GM12865 (cell line): ENCODE data around the gene KRT2.

ENCODE experiments used
- DNase-seq: peaks from one replicate; pipeline ENCODE4 v3.0.0; 2010; ENCODE audit warnings: low read depth
- H3K4me3 ChIP-seq: 2 replicates; pipeline ENCODE4 v1.5.1; 2011; ENCODE audit warnings: mild to moderate bottlenecking, low read depth, low read length, control low read depth
- CTCF ChIP-seq: IDR thresholded peaks from 2 replicates; pipeline ENCODE4 v1.5.1; 2011; ENCODE audit warnings: low read length, control low read depth, low read depth, inconsistent platforms; ENCODE audit not compliant: insufficient read depth; ENCODE audit errors: missing control alignments

The KRT2 gene

DNA sequence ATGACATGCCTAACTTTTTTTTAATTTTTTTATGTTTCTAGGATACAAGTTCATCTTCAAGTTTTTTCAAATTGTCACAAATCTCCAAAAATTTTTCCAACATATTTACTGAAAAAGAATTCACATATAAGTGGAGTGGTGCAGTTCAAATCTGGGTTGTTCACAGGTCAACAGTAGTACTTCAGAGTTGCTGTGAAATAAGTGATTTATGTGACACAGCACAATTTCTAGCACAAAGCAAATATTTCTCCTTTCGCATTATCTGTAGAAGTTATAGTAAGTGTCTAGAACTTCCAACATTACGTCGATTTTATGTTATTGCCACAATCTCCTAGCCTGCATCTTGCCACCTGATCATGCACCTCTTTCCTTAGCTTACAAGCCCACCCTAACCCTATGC lies 9.7 kb upstream of the KRT2 start:
- TF ChIP-seq CTCF, result no peak
- no peak overlapping the region for H3K4me3 ChIP-seq
- no peak for DNase-seq

DNA sequence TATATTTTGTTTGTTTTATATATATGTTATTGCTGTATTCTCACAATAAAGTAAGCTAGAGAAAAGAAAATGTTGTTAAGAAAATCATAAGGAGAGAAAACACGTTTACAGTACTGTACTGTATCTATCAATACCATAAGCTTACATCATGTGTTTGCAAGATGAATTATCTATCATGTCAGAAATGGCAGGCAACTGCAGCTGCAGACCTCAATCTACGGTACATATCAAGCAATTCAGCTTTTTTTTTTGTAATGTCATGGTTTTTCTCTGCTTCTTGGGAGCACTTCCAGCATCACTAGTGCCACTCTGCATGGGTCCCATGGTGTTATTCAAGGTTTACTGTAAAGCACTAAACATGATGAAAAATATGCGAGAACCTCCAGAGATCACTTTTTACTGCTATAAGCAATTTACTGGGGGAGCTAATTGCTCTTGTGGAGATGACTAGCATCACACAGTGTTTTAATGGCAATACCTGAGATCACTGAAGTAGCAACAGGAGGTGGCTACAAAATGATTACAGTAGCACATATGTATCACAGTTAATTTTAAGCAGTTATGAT lies 9.0 kb upstream of the KRT2 start:
- TF ChIP-seq CTCF, result no peak
- DNase-seq, result no peak
- H3K4me3 ChIP-seq, result no peak overlapping the region

- DNase-seq, result no peak
- H3K4me3 ChIP-seq, result no peak overlapping the region
- TF ChIP-seq CTCF, result no peak
These were observed 7.9 kb upstream of the KRT2 start for GRCh38 chr12:52659951-52660350.

- H3K4me3 ChIP-seq, result no peak overlapping the region
- no peak for DNase-seq
- no peak for TF ChIP-seq CTCF
These were observed 7.4 kb upstream of the KRT2 start for GRCh38 chr12:52659395-52659794.

DNA sequence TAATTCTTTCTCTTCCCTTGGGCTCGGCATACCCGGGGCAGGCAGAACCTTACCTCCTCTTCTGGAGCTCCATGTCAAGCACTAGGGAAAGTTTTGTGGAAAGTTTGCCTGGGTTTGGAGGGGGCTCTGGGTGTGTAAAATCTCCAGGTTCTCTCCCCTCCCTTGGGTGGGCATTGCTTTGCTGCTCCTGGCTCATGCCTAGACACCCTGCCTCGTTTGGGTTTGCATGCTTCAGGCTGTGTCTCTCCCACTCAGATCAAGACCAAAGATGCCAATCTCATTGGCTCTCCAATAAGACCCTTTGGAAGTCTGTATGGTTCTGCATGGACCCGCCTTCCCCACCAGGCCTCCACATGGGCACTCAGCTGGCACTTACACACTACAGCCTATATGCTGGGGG lies 6.2 kb upstream of the KRT2 start:
- no peak for DNase-seq
- H3K4me3 ChIP-seq, result no peak overlapping the region
- TF ChIP-seq CTCF, result no peak

GRCh38 chr12:52657250-52657902 lies 5.4 kb upstream of the KRT2 start:
- no peak overlapping the region for H3K4me3 ChIP-seq
- no peak for TF ChIP-seq CTCF
- DNase-seq, result no peak

- no peak overlapping the region for H3K4me3 ChIP-seq
- no peak for DNase-seq
- TF ChIP-seq CTCF, result no peak
These were observed 4.6 kb upstream of the KRT2 start for GRCh38 chr12:52656616-52657015.
